GM12878 (cell line): ENCODE measurements around the gene KCND2. TPM values are rescaled to one million over a fixed set of nuclear protein-coding genes. Genes with fewer than 3 reads are reported as not detected.

ENCODE experiments used
- CHD2 ChIP-seq: IDR thresholded peaks from 2 replicates; pipeline ENCODE4 v1.6.1; 2011; ENCODE audit warnings: low read depth, low read length, improper control_type of control experiment, borderline replicate concordance
- JUND ChIP-seq: IDR thresholded peaks from 2 replicates; pipeline ENCODE4 v1.6.1; 2012; ENCODE audit warnings: low read depth, mild to moderate bottlenecking, low read length, improper control_type of control experiment, moderate library complexity
- MTA2 ChIP-seq: fragments of 450-650 bp; IDR thresholded peaks from 2 replicates; pipeline ENCODE4 v1.6.1; 2016; ENCODE audit warnings: low read depth, mild to moderate bottlenecking, moderate library complexity
- RCOR1 ChIP-seq: conservative IDR thresholded peaks from 2 replicates; pipeline ENCODE4 v1.6.1; 2012; ENCODE audit warnings: low read depth, low read length, improper control_type of control experiment
- YBX1 ChIP-seq: fragments of 450-650 bp; IDR thresholded peaks from 2 replicates; pipeline ENCODE4 v1.6.1; 2016; ENCODE audit warnings: antibody characterized with exemption
- YY1 ChIP-seq: IDR thresholded peaks from 2 replicates; pipeline ENCODE4 v1.6.1; 2011; ENCODE audit warnings: low read depth, mild to moderate bottlenecking, low read length
- polyA plus RNA-seq, 11 experiments: library from polyadenylated mRNA; depleted of rRNA in 4 of 11; unstranded in 6 of 11; stranded (reverse) in 5 of 11; fragments of >200 nt; fragmentation: Nextera tagmentation in 4 of 11; fragmentation: Illumina TruSeq in 1 of 11; extraction: Ambion mirVana in 4 of 11; extraction: Trizol in 1 of 11; gene quantifications; 1 replicate in 1 of 11; 2 replicates in 10 of 11; pipeline versions ENCODE4 v1.2.1 to v1.2.3, GENCODE V29; 2011 to 2016; ENCODE audit warnings: inconsistent platforms in 2 of 11, missing spikeins in 2 of 11, low read depth in 1 of 11
- total RNA-seq, 4 experiments: library from RNA; depleted of rRNA in 3 of 4; stranded (reverse); fragments of >200 nt in 3 of 4; fragmentation: Illumina TruSeq in 1 of 4; extraction: Trizol in 1 of 4; gene quantifications; 2 replicates each; pipeline versions ENCODE4 v1.2.1 to v1.2.3, GENCODE V29; 2013 to 2021
- TF ChIP-seq, protein P1 (sequence below): IDR thresholded peaks from 2 replicates; pipeline ENCODE4 v1.6.1; 2012; ENCODE audit warnings: low read depth, low read length, improper control_type of control experiment
- TF ChIP-seq, protein P2 (sequence below): fragments of 450-650 bp; IDR thresholded peaks from 2 replicates; pipeline ENCODE4 v1.6.1; 2018; ENCODE audit warnings: borderline replicate concordance, mild to moderate bottlenecking; ENCODE audit not compliant: partially characterized antibody
- TF ChIP-seq, protein P3 (sequence below): fragments of 450-650 bp; IDR thresholded peaks from 2 replicates; pipeline ENCODE4 v1.6.1; 2017; ENCODE audit warnings: mild to moderate bottlenecking, low read depth, inconsistent platforms; ENCODE audit not compliant: poor library complexity, severe bottlenecking
- TF ChIP-seq, protein P4 (sequence below): IDR thresholded peaks from 2 replicates; pipeline ENCODE4 v1.6.1; 2011; ENCODE audit warnings: low read depth, low read length, improper control_type of control experiment, borderline replicate concordance
- TF ChIP-seq, protein P5 (sequence below): fragments of 450-650 bp; formaldehyde crosslinking; IDR thresholded peaks from 2 replicates; pipeline ENCODE4 v1.5.0; 2022; ENCODE audit warnings: mild to moderate bottlenecking, missing genetic modification characterization

KCND2 gene
- total and polyA plus RNA-seq, 10 of the 15 experiments (the other 5 are each of a cell fraction or from before 2014, with no cell fraction given), result 3.6 to 22.3 (median 6.3) TPM

DNA sequence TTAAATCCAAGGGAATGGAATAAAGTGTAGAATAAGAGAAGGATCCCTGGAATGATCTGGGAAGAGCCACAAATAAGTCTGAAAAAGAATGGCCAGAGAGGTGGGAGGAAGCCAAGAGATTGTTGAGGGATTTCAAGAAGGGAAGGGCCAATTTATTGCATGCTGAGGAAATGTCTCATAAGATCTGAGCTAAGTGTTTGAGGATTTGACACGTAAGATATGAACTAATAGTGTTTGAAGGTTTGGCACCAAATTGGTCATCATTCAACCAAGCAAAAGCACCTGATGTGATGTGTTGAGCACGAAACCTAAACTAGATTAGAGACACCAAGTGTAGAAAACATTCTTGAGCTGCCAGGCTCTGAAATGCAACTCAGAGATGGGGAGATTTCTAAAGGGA lies 487.1 kb downstream of the KCND2 start (continued):
- TF ChIP-seq, protein P1, sequence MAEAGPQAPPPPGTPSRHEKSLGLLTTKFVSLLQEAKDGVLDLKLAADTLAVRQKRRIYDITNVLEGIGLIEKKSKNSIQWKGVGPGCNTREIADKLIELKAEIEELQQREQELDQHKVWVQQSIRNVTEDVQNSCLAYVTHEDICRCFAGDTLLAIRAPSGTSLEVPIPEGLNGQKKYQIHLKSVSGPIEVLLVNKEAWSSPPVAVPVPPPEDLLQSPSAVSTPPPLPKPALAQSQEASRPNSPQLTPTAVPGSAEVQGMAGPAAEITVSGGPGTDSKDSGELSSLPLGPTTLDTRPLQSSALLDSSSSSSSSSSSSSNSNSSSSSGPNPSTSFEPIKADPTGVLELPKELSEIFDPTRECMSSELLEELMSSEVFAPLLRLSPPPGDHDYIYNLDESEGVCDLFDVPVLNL, result no peak
- TF ChIP-seq, protein P2, sequence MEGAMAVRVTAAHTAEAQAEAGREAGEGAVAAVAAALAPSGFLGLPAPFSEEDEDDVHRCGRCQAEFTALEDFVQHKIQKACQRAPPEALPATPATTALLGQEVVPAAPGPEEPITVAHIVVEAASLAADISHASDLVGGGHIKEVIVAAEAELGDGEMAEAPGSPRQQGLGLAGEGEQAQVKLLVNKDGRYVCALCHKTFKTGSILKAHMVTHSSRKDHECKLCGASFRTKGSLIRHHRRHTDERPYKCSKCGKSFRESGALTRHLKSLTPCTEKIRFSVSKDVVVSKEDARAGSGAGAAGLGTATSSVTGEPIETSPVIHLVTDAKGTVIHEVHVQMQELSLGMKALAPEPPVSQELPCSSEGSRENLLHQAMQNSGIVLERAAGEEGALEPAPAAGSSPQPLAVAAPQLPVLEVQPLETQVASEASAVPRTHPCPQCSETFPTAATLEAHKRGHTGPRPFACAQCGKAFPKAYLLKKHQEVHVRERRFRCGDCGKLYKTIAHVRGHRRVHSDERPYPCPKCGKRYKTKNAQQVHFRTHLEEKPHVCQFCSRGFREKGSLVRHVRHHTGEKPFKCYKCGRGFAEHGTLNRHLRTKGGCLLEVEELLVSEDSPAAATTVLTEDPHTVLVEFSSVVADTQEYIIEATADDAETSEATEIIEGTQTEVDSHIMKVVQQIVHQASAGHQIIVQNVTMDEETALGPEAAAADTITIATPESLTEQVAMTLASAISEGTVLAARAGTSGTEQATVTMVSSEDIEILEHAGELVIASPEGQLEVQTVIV, result no peak
- TF ChIP-seq RCOR1 (no peak), JUND (0 out of 2 replicates have a peak, but pooled peaks have one; percentile 12), MTA2 (peak; percentile 86), YY1 (no peak), YBX1 (no peak), CHD2 (no peak)
- TF ChIP-seq, protein P3, sequence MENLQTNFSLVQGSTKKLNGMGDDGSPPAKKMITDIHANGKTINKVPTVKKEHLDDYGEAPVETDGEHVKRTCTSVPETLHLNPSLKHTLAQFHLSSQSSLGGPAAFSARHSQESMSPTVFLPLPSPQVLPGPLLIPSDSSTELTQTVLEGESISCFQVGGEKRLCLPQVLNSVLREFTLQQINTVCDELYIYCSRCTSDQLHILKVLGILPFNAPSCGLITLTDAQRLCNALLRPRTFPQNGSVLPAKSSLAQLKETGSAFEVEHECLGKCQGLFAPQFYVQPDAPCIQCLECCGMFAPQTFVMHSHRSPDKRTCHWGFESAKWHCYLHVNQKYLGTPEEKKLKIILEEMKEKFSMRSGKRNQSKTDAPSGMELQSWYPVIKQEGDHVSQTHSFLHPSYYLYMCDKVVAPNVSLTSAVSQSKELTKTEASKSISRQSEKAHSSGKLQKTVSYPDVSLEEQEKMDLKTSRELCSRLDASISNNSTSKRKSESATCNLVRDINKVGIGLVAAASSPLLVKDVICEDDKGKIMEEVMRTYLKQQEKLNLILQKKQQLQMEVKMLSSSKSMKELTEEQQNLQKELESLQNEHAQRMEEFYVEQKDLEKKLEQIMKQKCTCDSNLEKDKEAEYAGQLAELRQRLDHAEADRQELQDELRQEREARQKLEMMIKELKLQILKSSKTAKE, result no peak
- TF ChIP-seq, protein P4, sequence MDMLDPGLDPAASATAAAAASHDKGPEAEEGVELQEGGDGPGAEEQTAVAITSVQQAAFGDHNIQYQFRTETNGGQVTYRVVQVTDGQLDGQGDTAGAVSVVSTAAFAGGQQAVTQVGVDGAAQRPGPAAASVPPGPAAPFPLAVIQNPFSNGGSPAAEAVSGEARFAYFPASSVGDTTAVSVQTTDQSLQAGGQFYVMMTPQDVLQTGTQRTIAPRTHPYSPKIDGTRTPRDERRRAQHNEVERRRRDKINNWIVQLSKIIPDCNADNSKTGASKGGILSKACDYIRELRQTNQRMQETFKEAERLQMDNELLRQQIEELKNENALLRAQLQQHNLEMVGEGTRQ, result no peak
- TF ChIP-seq, protein P5, sequence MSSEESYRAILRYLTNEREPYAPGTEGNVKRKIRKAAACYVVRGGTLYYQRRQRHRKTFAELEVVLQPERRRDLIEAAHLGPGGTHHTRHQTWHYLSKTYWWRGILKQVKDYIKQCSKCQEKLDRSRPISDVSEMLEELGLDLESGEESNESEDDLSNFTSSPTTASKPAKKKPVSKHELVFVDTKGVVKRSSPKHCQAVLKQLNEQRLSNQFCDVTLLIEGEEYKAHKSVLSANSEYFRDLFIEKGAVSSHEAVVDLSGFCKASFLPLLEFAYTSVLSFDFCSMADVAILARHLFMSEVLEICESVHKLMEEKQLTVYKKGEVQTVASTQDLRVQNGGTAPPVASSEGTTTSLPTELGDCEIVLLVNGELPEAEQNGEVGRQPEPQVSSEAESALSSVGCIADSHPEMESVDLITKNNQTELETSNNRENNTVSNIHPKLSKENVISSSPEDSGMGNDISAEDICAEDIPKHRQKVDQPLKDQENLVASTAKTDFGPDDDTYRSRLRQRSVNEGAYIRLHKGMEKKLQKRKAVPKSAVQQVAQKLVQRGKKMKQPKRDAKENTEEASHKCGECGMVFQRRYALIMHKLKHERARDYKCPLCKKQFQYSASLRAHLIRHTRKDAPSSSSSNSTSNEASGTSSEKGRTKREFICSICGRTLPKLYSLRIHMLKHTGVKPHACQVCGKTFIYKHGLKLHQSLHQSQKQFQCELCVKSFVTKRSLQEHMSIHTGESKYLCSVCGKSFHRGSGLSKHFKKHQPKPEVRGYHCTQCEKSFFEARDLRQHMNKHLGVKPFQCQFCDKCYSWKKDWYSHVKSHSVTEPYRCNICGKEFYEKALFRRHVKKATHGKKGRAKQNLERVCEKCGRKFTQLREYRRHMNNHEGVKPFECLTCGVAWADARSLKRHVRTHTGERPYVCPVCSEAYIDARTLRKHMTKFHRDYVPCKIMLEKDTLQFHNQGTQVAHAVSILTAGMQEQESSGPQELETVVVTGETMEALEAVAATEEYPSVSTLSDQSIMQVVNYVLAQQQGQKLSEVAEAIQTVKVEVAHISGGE (CRISPR knock-in tag), result no peak
